K562 (cell line): ENCODE measurements around the gene ATP6V1F. TPM values are rescaled to one million over a fixed set of nuclear protein-coding genes. Genes with fewer than 3 reads are reported as not detected.

Experiments used
- CBX1 ChIP-seq: sonication (generic); IDR thresholded peaks from 2 replicates; pipeline ENCODE4 v1.6.1; 2016; ENCODE audit warnings: antibody characterized with exemption, low read depth, mild to moderate bottlenecking
- CEBPZ ChIP-seq: fragments of 150-350 bp; IDR thresholded peaks from 2 replicates; pipeline ENCODE4 v1.6.1; 2014; ENCODE audit warnings: low read depth, mild to moderate bottlenecking, low read length, borderline replicate concordance
- CREBBP ChIP-seq: IDR thresholded peaks from one replicate; pipeline ENCODE4 v1.6.1; 2012; ENCODE audit warnings: low read depth, mild to moderate bottlenecking, control low read depth, inconsistent platforms, low read length
- GATAD2A ChIP-seq: fragments of 450-650 bp; IDR thresholded peaks from 2 replicates; pipeline ENCODE4 v1.6.1; 2017
- GTF2E2 ChIP-seq: fragments of 200-800 bp; sonication (Bioruptor generic); IDR thresholded peaks from 2 replicates; pipeline ENCODE4 v1.6.1; 2016; ENCODE audit warnings: missing genetic modification characterization, missing compliant biosample characterization
- HDAC2 ChIP-seq: fragments of 450-650 bp; IDR thresholded peaks from 2 replicates; pipeline ENCODE4 v1.6.1; 2016; ENCODE audit warnings: mild to moderate bottlenecking
- HEY1 ChIP-seq: fragments of 250-450 bp; sonication (Bioruptor Pico); IDR thresholded peaks from 2 replicates; pipeline ENCODE4 v1.5.0; 2020; ENCODE audit warnings: mild to moderate bottlenecking, moderate library complexity, borderline replicate concordance
- HMGXB4 ChIP-seq: sonication (generic); formaldehyde crosslinking; IDR thresholded peaks from 2 replicates; pipeline ENCODE4 v1.8.1; 2023; ENCODE audit warnings: mild to moderate bottlenecking, missing genetic modification reagents
- LEF1 ChIP-seq: fragments of 450-650 bp; IDR thresholded peaks from 2 replicates; pipeline ENCODE4 v1.6.1; 2016; ENCODE audit warnings: mild to moderate bottlenecking
- NCOA6 ChIP-seq: fragments of 450-650 bp; IDR thresholded peaks from 2 replicates; pipeline ENCODE4 v1.6.1; 2017; ENCODE audit warnings: mild to moderate bottlenecking
- NR2C1 ChIP-seq, 2 experiments: fragments of 450-650 bp; IDR thresholded peaks; 2 replicates each; pipeline ENCODE4 v1.6.1; 2017; ENCODE audit warnings: mild to moderate bottlenecking in 2 of 2, antibody characterized with exemption in 1 of 2, inconsistent platforms in 1 of 2, missing compliant biosample characterization in 1 of 2, missing genetic modification characterization in 1 of 2
- RBBP5 ChIP-seq: fragments of 200-600 bp; sonication (generic); IDR thresholded peaks from 2 replicates; pipeline ENCODE4 v1.6.1; 2012; ENCODE audit warnings: borderline replicate concordance, mild to moderate bottlenecking, low read length, control low read depth, inconsistent platforms; ENCODE audit not compliant: insufficient read depth, poor library complexity, severe bottlenecking
- RBFOX2 ChIP-seq: fragments of 200-400 bp; formaldehyde crosslinking; IDR thresholded peaks from 2 replicates; pipeline ENCODE4 v1.6.1; 2017; ENCODE audit warnings: low read depth, mild to moderate bottlenecking, low read length, moderate library complexity
- SMAD3 ChIP-seq: fragments of 450-650 bp; formaldehyde crosslinking; conservative IDR thresholded peaks from 2 replicates; pipeline ENCODE4 v1.4.0; 2020; ENCODE audit warnings: mild to moderate bottlenecking
- SOX6 ChIP-seq: fragments of 450-650 bp; IDR thresholded peaks from 2 replicates; pipeline ENCODE4 v1.6.1; 2014; ENCODE audit warnings: mild to moderate bottlenecking
- TAF7 ChIP-seq: fragments of 450-650 bp; IDR thresholded peaks from 2 replicates; pipeline ENCODE4 v1.6.1; 2016; ENCODE audit warnings: missing genetic modification characterization, missing compliant biosample characterization
- TBP ChIP-seq: optimal IDR thresholded peaks from 2 replicates; pipeline ENCODE3; 2011; ENCODE audit warnings: low read depth, low read length, improper control_type of control experiment
- TRIM28 ChIP-seq: fragments of 450-650 bp; IDR thresholded peaks from 2 replicates; pipeline ENCODE4 v1.6.1; 2017
- ZFP36 ChIP-seq: fragments of 150-350 bp; IDR thresholded peaks from 2 replicates; pipeline ENCODE4 v1.6.1; 2018; ENCODE audit warnings: low read length, low read depth; ENCODE audit not compliant: partially characterized antibody
- ZNF408 ChIP-seq: fragments of 250-450 bp; sonication (Bioruptor Pico); IDR thresholded peaks from 2 replicates; pipeline ENCODE4 v1.4.0; 2020; ENCODE audit warnings: low read depth, mild to moderate bottlenecking, moderate library complexity
- ZNF445 ChIP-seq: fragments of 250-450 bp; sonication (Bioruptor Pico); IDR thresholded peaks from 2 replicates; pipeline ENCODE4 v1.4.0; 2020; ENCODE audit warnings: low read depth, mild to moderate bottlenecking, moderate library complexity
- ZNF561 ChIP-seq: fragments of 450-650 bp; formaldehyde crosslinking; conservative IDR thresholded peaks from 2 replicates; pipeline ENCODE4 v1.4.0; 2020; ENCODE audit warnings: mild to moderate bottlenecking, moderate library complexity
- ZNF699 ChIP-seq: fragments of 250-450 bp; sonication (Bioruptor Pico); IDR thresholded peaks from 2 replicates; pipeline ENCODE4 v1.8.0; 2021; ENCODE audit warnings: mild to moderate bottlenecking, moderate library complexity; ENCODE audit not compliant: insufficient replicate concordance
- ZNF76 ChIP-seq: fragments of 250-450 bp; sonication (Bioruptor Pico); IDR thresholded peaks from 2 replicates; pipeline ENCODE4 v1.4.0; 2020; ENCODE audit warnings: mild to moderate bottlenecking, moderate library complexity, borderline replicate concordance
- polyA plus RNA-seq, 8 experiments: library from polyadenylated mRNA; depleted of rRNA in 4 of 8; stranded (reverse) in 5 of 8; unstranded in 3 of 8; fragments of >200 nt; fragmentation: Nextera tagmentation in 2 of 8; fragmentation: Illumina TruSeq in 1 of 8; extraction: Ambion mirVana in 2 of 8; extraction: Trizol in 1 of 8; gene quantifications; 2 replicates each; pipeline versions ENCODE4 v1.2.1 to v1.2.3, GENCODE V29; 2011 to 2014; ENCODE audit warnings: inconsistent platforms in 1 of 8, missing spikeins in 1 of 8
- total RNA-seq, 7 experiments: library from RNA; depleted of rRNA in 6 of 7; stranded (reverse); fragments of >200 nt in 6 of 7; fragmentation: Illumina TruSeq in 2 of 7; extraction: Trizol in 2 of 7; gene quantifications; 2 replicates each; pipeline versions ENCODE4 v1.2.1 to v1.2.3, GENCODE V29; 2011 to 2021; ENCODE audit warnings: low replicate concordance in 1 of 7

Gene ATP6V1F
- total and polyA plus RNA-seq, 9 of the 15 experiments (the other 6 are each of a cell fraction or from before 2014, with no cell fraction given), result 206 to 1,123 (median 542) TPM

GRCh38 chr7:128830231-128831177 is 32.2 kb upstream of the ATP6V1F start, which contains the start of gene FLNC (continued):
- TF ChIP-seq ZNF76 (CRISPR knock-in tag) (0 out of 2 replicates have a peak, but pooled peaks have one; percentile 64), NR2C1 (IDR thresholded peaks at IDR 0.05) (no peak), NR2C1 (tag; IDR thresholded peaks at IDR 0.05) (0 out of 2 replicates have a peak, but pooled peaks have one; percentile 12), LEF1 (no peak), SOX6 (no peak), ZFP36 (no peak), GTF2E2 (tag) (0 out of 2 replicates have a peak, but pooled peaks have one; percentile 49), CREBBP (no peak), HDAC2 (peak; percentile 54; the same call in 1 of the 2 replicates), GATAD2A (no peak; the same call in 1 of the 2 replicates), RBFOX2 (peak; percentile 60), CBX1 (no peak; the same call in 1 of the 2 replicates), ZNF408 (CRISPR knock-in tag) (no peak), TRIM28 (0 out of 2 replicates have a peak, but pooled peaks have one; percentile 20), NCOA6 (peak; percentile 54; the same call in 1 of the 2 replicates), HMGXB4 (CRISPR knock-in tag) (peak; percentile 92), CEBPZ (no peak), SMAD3 (no peak), ZNF561 (CRISPR knock-in tag) (no peak), RBBP5 (peak; percentile 86), HEY1 (CRISPR knock-in tag) (no peak), ZNF699 (CRISPR knock-in tag) (no peak), TAF7 (tag) (peak; percentile 35; the same call in 1 of the 2 replicates), TBP (peak; percentile 57), ZNF445 (no peak)
